Hindlimb muscle (tissue), 1 donor: ENCODE results near the gene RPL28. TPM values are rescaled to one million over a fixed set of nuclear protein-coding genes. Genes with fewer than 3 reads are reported as not detected.

Experiments
- DNase-seq: peaks from one replicate; pipeline ENCODE4 v3.0.0-alpha.2; 2013
- polyA plus RNA-seq: library from polyadenylated mRNA; unstranded; fragments of 120-200 nt; gene quantifications from one replicate; pipeline ENCODE4 v1.2.1, GENCODE V29; 2013; ENCODE audit not compliant: insufficient read length

Gene RPL28
- polyA plus RNA-seq, 1 donor: 1,898 TPM

GRCh38 chr19:55353803-55354697, 31.7 kb upstream of the RPL28 start:
- no peak for DNase-seq

- no peak for DNase-seq
Measured at GRCh38 chr19:55354698-55355212, 31.0 kb upstream of the RPL28 start, which contains the start of gene COX6B2. Gene COX6B2 (minus strand): TSS chr19:55354719. CDS start chr19:55354521, 198 bp downstream.

GRCh38 chr19:55355213-55355821, 30.4 kb upstream of the RPL28 start:
- no peak for DNase-seq

- DNase-seq: no peak
Measured at GRCh38 chr19:55358493-55358892, 27.2 kb upstream of the RPL28 start.

GRCh38 chr19:55358943-55359908, 26.5 kb upstream of the RPL28 start:
- no peak for DNase-seq

- no peak for DNase-seq
Measured at GRCh38 chr19:55360902-55361301, 24.8 kb upstream of the RPL28 start.

GRCh38 chr19:55362174-55362989, 23.4 kb upstream of the RPL28 start:
- no peak for DNase-seq

- no peak for DNase-seq
Measured at GRCh38 chr19:55362990-55363716, 22.6 kb upstream of the RPL28 start, which contains the start of gene GARIN5B. Gene GARIN5B (minus strand): TSS chr19:55363260. CDS start chr19:55363066, 194 bp downstream.

- no peak for DNase-seq
Measured at GRCh38 chr19:55365245-55365644, 20.5 kb upstream of the RPL28 start.

- DNase-seq: no peak
Measured at GRCh38 chr19:55365964-55366363, 19.8 kb upstream of the RPL28 start.

GRCh38 chr19:55366790-55367189, 18.9 kb upstream of the RPL28 start:
- DNase-seq: no peak

- DNase-seq: no peak
Measured at GRCh38 chr19:55368106-55368505, 17.6 kb upstream of the RPL28 start.

GRCh38 chr19:55368701-55369563, 16.8 kb upstream of the RPL28 start:
- DNase-seq: no peak

GRCh38 chr19:55369653-55370304, 16.0 kb upstream of the RPL28 start:
- DNase-seq: no peak

- DNase-seq: no peak
Measured at GRCh38 chr19:55370305-55370988, 15.3 kb upstream of the RPL28 start, which contains the start of gene IL11. Gene IL11 (minus strand): TSS chr19:55370463. CDS start chr19:55370310, 153 bp downstream.

- DNase-seq: no peak
Measured at GRCh38 chr19:55372316-55373081, 13.2 kb upstream of the RPL28 start.

GRCh38 chr19:55373306-55373992, 12.3 kb upstream of the RPL28 start:
- DNase-seq: no peak
